OCI-LY3 (cell line): ENCODE data around the gene FASTK.

Experiments used
- H2AFZ ChIP-seq: fragments of 200-600, 300-600 bp; shearing (Covaris generic); 2 replicates; pipeline ENCODE4 v1.6.0; 2014; ENCODE audit warnings: antibody characterized with exemption, low read depth, low read length
- H3K27ac ChIP-seq: fragments of 200-600, 300-600 bp; sonication (generic); 2 replicates; pipeline ENCODE4 v1.5.1; 2014; ENCODE audit warnings: mild to moderate bottlenecking, low read length, moderate library complexity, mixed read lengths
- H3K27me3 ChIP-seq: fragments of 200-600, 300-600 bp; sonication (generic); 2 replicates; pipeline ENCODE4 v1.6.1; 2014; ENCODE audit warnings: low read depth, low read length, mixed read lengths
- H3K36me3 ChIP-seq: fragments of 200-600, 300-600 bp; sonication (generic); replicated peaks from 2 replicates; pipeline ENCODE3; 2014; ENCODE audit warnings: low read depth, low read length, mixed read lengths
- H3K4me1 ChIP-seq: fragments of 300-600, 200-600 bp; sonication (generic); 2 replicates; pipeline ENCODE4 v1.6.1; 2014; ENCODE audit warnings: low read length, mixed read lengths
- H3K4me2 ChIP-seq: fragments of 200-600, 300-600 bp; sonication (generic); 2 replicates; pipeline ENCODE4 v1.6.1; 2014; ENCODE audit warnings: low read length, mixed read lengths
- H3K4me3 ChIP-seq: fragments of 300-600, 200-600 bp; sonication (generic); 2 replicates; pipeline ENCODE4 v1.5.1; 2014; ENCODE audit warnings: antibody characterized with exemption, mild to moderate bottlenecking, low read length, moderate library complexity
- H3K79me2 ChIP-seq: fragments of 300-600, 200-600 bp; shearing (Covaris generic); 2 replicates; pipeline ENCODE4 v1.6.1; 2014; ENCODE audit warnings: mild to moderate bottlenecking, low read length, mixed read lengths
- H3K9ac ChIP-seq: fragments of 300-600, 200-600 bp; shearing (Covaris generic); 2 replicates; pipeline ENCODE4 v1.6.0; 2014; ENCODE audit warnings: mild to moderate bottlenecking, low read length, moderate library complexity
- H3K9me3 ChIP-seq: fragments of 200-600, 300-600 bp; shearing (Covaris generic); 2 replicates; pipeline ENCODE4 v1.6.1; 2014; ENCODE audit warnings: low read length, mixed read lengths; ENCODE audit not compliant: insufficient read depth
- H4K20me1 ChIP-seq: fragments of 200-600, 300-600 bp; sonication (generic); 2 replicates; pipeline ENCODE4 v1.6.1; 2016; ENCODE audit warnings: low read length, mixed read lengths; ENCODE audit not compliant: insufficient read depth
- EZH2phosphoT487 ChIP-seq: fragments of 200-600 bp; shearing (Covaris generic); IDR thresholded peaks from 2 replicates; pipeline ENCODE4 v1.6.1; 2018; ENCODE audit warnings: antibody characterized with exemption, mixed run types, low read depth
- TF ChIP-seq, protein P1 (sequence below): fragments of 200-600, 300-600 bp; sonication (generic); IDR thresholded peaks from 2 replicates; pipeline ENCODE4 v1.5.1; 2014; ENCODE audit warnings: antibody characterized with exemption, low read length, low read depth

Gene FASTK

GRCh38 chr7:151094675-151095074, 14.1 kb upstream of the FASTK start:
- TF ChIP-seq EZH2phosphoT487, result no peak
- TF ChIP-seq, protein P1, sequence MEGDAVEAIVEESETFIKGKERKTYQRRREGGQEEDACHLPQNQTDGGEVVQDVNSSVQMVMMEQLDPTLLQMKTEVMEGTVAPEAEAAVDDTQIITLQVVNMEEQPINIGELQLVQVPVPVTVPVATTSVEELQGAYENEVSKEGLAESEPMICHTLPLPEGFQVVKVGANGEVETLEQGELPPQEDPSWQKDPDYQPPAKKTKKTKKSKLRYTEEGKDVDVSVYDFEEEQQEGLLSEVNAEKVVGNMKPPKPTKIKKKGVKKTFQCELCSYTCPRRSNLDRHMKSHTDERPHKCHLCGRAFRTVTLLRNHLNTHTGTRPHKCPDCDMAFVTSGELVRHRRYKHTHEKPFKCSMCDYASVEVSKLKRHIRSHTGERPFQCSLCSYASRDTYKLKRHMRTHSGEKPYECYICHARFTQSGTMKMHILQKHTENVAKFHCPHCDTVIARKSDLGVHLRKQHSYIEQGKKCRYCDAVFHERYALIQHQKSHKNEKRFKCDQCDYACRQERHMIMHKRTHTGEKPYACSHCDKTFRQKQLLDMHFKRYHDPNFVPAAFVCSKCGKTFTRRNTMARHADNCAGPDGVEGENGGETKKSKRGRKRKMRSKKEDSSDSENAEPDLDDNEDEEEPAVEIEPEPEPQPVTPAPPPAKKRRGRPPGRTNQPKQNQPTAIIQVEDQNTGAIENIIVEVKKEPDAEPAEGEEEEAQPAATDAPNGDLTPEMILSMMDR, result no peak
- H3K4me2 ChIP-seq, result no peak overlapping the region
- H3K27ac ChIP-seq, result no peak overlapping the region
- H3K27me3 ChIP-seq, result no peaks in the 10 kb centered on the region
- H3K9ac ChIP-seq, result no peak overlapping the region
- peaks cover 5% of the 10 kb centered on the region for H3K36me3 ChIP-seq
- peaks cover 51% of the 10 kb centered on the region for H4K20me1 ChIP-seq
- no peaks in the 10 kb centered on the region for H3K4me1 ChIP-seq
- H3K79me2 ChIP-seq, result peaks cover 85% of the 10 kb centered on the region
- H3K9me3 ChIP-seq, result no peaks in the 10 kb centered on the region
- no peak overlapping the region for H3K4me3 ChIP-seq
- H2AFZ ChIP-seq, result no peak overlapping the region

- Histone ChIP-seq H4K20me1 (peaks cover 55% of the 10 kb centered on the region), H3K79me2 (peaks cover 89% of the 10 kb centered on the region)
Measured at GRCh38 chr7:151093748-151094147, 13.1 kb upstream of the FASTK start.

GRCh38 chr7:151091988-151092387, 11.4 kb upstream of the FASTK start:
- peaks cover 57% of the 10 kb centered on the region for H4K20me1 ChIP-seq
- H3K27me3 ChIP-seq, result no peaks in the 10 kb centered on the region

More at GRCh38 chr7:151093748-151094147, 13.1 kb upstream of the FASTK start:
- no peak overlapping the region for H3K27ac ChIP-seq
- no peaks in the 10 kb centered on the region for H3K4me1 ChIP-seq
- no peak overlapping the region for H3K9ac ChIP-seq
- H2AFZ ChIP-seq, result no peak overlapping the region
- H3K4me2 ChIP-seq, result no peak overlapping the region
- H3K36me3 ChIP-seq, result peaks cover 11% of the 10 kb centered on the region
- no peak for TF ChIP-seq EZH2phosphoT487
- TF ChIP-seq, protein P1, result no peak
- H3K4me3 ChIP-seq, result no peak overlapping the region
- no peaks in the 10 kb centered on the region for H3K27me3 ChIP-seq
- H3K9me3 ChIP-seq, result no peaks in the 10 kb centered on the region

DNA sequence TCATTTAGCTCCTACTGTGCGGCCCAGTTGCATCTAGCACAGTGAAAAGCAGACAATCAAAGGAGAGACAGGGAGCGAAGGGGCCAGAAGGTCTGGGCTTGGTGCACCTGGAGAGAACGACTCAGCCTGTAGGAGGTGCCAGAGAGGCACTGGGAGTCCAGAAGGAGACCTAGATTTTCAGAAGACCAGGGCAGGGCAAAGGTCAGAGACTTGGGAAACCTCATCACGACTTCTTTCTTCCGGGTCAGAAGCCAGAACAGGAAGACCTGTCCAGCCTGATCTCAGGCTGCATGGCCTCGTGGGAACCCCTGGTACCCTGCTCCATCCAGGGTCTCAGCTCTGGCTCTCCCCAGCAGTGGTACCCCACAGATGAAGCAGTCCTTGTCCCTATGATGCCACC, 10.8 kb upstream of the FASTK start:
- Histone ChIP-seq H3K4me3 (no peak overlapping the region), H3K4me1 (peaks cover 8% of the 10 kb centered on the region), H4K20me1 (peaks cover 57% of the 10 kb centered on the region), H3K79me2 (peaks cover 95% of the 10 kb centered on the region), H3K9ac (no peak overlapping the region), H3K27ac (no peak overlapping the region), H3K9me3 (no peaks in the 10 kb centered on the region), H3K27me3 (no peaks in the 10 kb centered on the region), H3K4me2 (no peak overlapping the region), H2AFZ (no peak overlapping the region), H3K36me3 (peaks cover 11% of the 10 kb centered on the region)
- TF ChIP-seq, protein P1, result peak; percentile 54
- no peak for TF ChIP-seq EZH2phosphoT487

More at GRCh38 chr7:151091988-151092387, 11.4 kb upstream of the FASTK start:
- TF ChIP-seq, protein P1, result no peak
- no peak for TF ChIP-seq EZH2phosphoT487
- Histone ChIP-seq H3K4me1 (peaks cover 8% of the 10 kb centered on the region), H3K9me3 (no peaks in the 10 kb centered on the region), H3K9ac (no peak overlapping the region), H3K27ac (no peak overlapping the region), H3K79me2 (peaks cover 96% of the 10 kb centered on the region), H3K4me2 (no peak overlapping the region), H2AFZ (no peak overlapping the region), H3K4me3 (no peak overlapping the region), H3K36me3 (peaks cover 11% of the 10 kb centered on the region)
